OCI-LY7 (cell line): ENCODE data around the gene IQCC. TPM values are rescaled to one million over a fixed set of nuclear protein-coding genes. Genes with fewer than 3 reads are reported as not detected.

ENCODE experiments used
- BruUV-seq: library from RNA; stranded (reverse); fragments of 400-500 nt; replicated peaks from 2 replicates; lab custom pipeline; 2021; lab: Mats Ljungman, UMichigan
- CTCF ChIA-PET: fragments of 300-600 bp; sonication (Branson Sonifier 250); formaldehyde crosslinking; loops from one replicate; lab custom pipeline; 2022; ENCODE audit warnings: antibody characterized with exemption; ENCODE audit not compliant: unreplicated experiment; lab: Charles Lee
- POLR2A ChIA-PET: fragments of 300-600 bp; sonication (Branson Sonifier 250); formaldehyde crosslinking; loops from one replicate; lab custom pipeline; 2022; ENCODE audit warnings: antibody characterized with exemption; lab: Charles Lee
- DNase-seq: peaks from one replicate; pipeline ENCODE4 v3.0.0-alpha.2; 2015; ENCODE audit warnings: low spot score
- H2AFZ ChIP-seq: fragments of 200-600 bp; sonication (generic), shearing (Covaris generic); 2 replicates; pipeline ENCODE4 v1.6.1; 2014; ENCODE audit warnings: mild to moderate bottlenecking, antibody characterized with exemption, low read length, moderate library complexity
- H3K27ac ChIP-seq: fragments of 200-600 bp; sonication (generic); 2 replicates; pipeline ENCODE4 v1.5.1; 2014; ENCODE audit warnings: mixed run types, low read depth, mild to moderate bottlenecking, moderate library complexity, low read length, inconsistent platforms; ENCODE audit not compliant: poor library complexity, severe bottlenecking
- H3K36me3 ChIP-seq: fragments of 200-600 bp; sonication (generic); 2 replicates; pipeline ENCODE4 v1.6.1; 2014; ENCODE audit warnings: mild to moderate bottlenecking, antibody characterized with exemption, low read length, moderate library complexity, mixed read lengths; ENCODE audit not compliant: insufficient read depth
- H3K4me1 ChIP-seq: fragments of 200-600 bp; sonication (generic); 2 replicates; pipeline ENCODE4 v1.5.1; 2014; ENCODE audit warnings: mild to moderate bottlenecking, low read length; ENCODE audit not compliant: insufficient read depth, poor library complexity, severe bottlenecking
- H3K4me2 ChIP-seq: fragments of 200-600 bp; sonication (generic); 2 replicates; pipeline ENCODE4 v1.6.1; 2014; ENCODE audit warnings: mild to moderate bottlenecking, low read length
- H3K4me3 ChIP-seq: fragments of 200-600 bp; sonication (generic); 2 replicates; pipeline ENCODE4 v1.5.1; 2014; ENCODE audit warnings: mild to moderate bottlenecking, low read depth, low read length; ENCODE audit not compliant: poor library complexity, severe bottlenecking
- H3K79me2 ChIP-seq: fragments of 200-600 bp; sonication (generic); 2 replicates; pipeline ENCODE4 v1.6.1; 2016; ENCODE audit warnings: low read depth, mild to moderate bottlenecking, low read length, moderate library complexity, mixed read lengths; ENCODE audit not compliant: insufficient read depth
- H3K9me2 ChIP-seq: fragments of 200-600 bp; sonication (generic); 2 replicates; pipeline ENCODE4 v1.6.1; 2016; ENCODE audit warnings: mild to moderate bottlenecking, low read length, mixed read lengths; ENCODE audit not compliant: insufficient read depth
- H3K9me3 ChIP-seq: fragments of 200-600 bp; sonication (generic); 2 replicates; pipeline ENCODE4 v1.6.1; 2014; ENCODE audit warnings: mild to moderate bottlenecking, mixed run types, low read length, mixed read lengths
- H4K20me1 ChIP-seq: fragments of 200-600 bp; sonication (generic); 2 replicates; pipeline ENCODE4 v1.6.1; 2014; ENCODE audit warnings: mild to moderate bottlenecking, antibody characterized with exemption, low read length, moderate library complexity, mixed read lengths; ENCODE audit not compliant: insufficient read depth
- CTCF ChIP-seq: fragments of 200-600 bp; sonication (generic); conservative IDR thresholded peaks from 2 replicates; pipeline ENCODE4 v1.5.1; 2014; ENCODE audit warnings: mild to moderate bottlenecking, antibody characterized with exemption, low read length, moderate library complexity, mixed read lengths
- EZH2phosphoT487 ChIP-seq: fragments of 200-600 bp; sonication (generic); IDR thresholded peaks from 2 replicates; pipeline ENCODE4 v1.6.1; 2018; ENCODE audit warnings: low read depth, borderline replicate concordance, mild to moderate bottlenecking, mixed run types, antibody characterized with exemption, low read length, moderate library complexity, mixed read lengths
- intact Hi-C: fragments of 100-400 bp; cut with micrococcal nuclease; formaldehyde crosslinking; loops from one replicate; pipeline ENCODE4 v1.10.0; 2022; ENCODE audit not compliant: unreplicated experiment
- total RNA-seq, 2 experiments: library from RNA; depleted of rRNA in 1 of 2; stranded (reverse); fragments of >200 nt in 1 of 2; shearing (Covaris generic) in 1 of 2; gene quantifications; 2 replicates each; pipeline ENCODE4 v1.2.3, GENCODE V29; 2014 to 2022

Gene IQCC
- total RNA-seq, 2 experiments from 2014 or later = 8.0 to 14.5 TPM

- ChIA-PET POLR2A (interaction anchor here (0.6 kb wide), 1 partner anchor 261 kb away, joined by 3 read pairs; no protein-coding TSS in a partner anchor), CTCF (no interaction called here)
- no peaks in the 10 kb centered on the region for H3K9me3 ChIP-seq
- no peak for DNase-seq
- intact Hi-C loops = no loop called here
- peaks cover 39% of the 10 kb centered on the region for H3K4me1 ChIP-seq
- H3K79me2 ChIP-seq = no peaks in the 10 kb centered on the region
- H2AFZ ChIP-seq = no peak overlapping the region
- peak overlapping the region; percentile 80 for H3K4me2 ChIP-seq
- peaks cover 46% of the 10 kb centered on the region for H3K36me3 ChIP-seq
- no peaks in the 10 kb centered on the region for H4K20me1 ChIP-seq
- BruUV-seq = no TSS peak
- TF ChIP-seq CTCF (no peak), EZH2phosphoT487 (no peak)
- H3K4me3 ChIP-seq = peak overlapping the region; percentile 73
- no peaks in the 10 kb centered on the region for H3K9me2 ChIP-seq
- peak overlapping the region; percentile 56 for H3K27ac ChIP-seq
Observed at GRCh38 chr1:32199717-32200072, 5.8 kb upstream of the IQCC start.

GRCh38 chr1:32200226-32201010, 5.1 kb upstream of the IQCC start, which contains the start of gene CCDC28B:
CCDC28B (plus strand) TSS chr1:32200595; CDS start chr1:32201936, 1,341 bp downstream.
- Histone ChIP-seq H3K79me2 (no peaks in the 10 kb centered on the region), H3K4me2 (peak within 1 kb of the TSS; percentile 80), H3K36me3 (peaks cover 39% of the 10 kb centered on the region), H3K9me2 (no peaks in the 10 kb centered on the region), H3K4me1 (peaks cover 44% of the 10 kb centered on the region), H4K20me1 (no peaks in the 10 kb centered on the region), H3K4me3 (peak within 1 kb of the TSS; percentile 73), H2AFZ (peak within 1 kb of the TSS; percentile 90; the same call in 1 of the 2 replicates), H3K9me3 (no peaks in the 10 kb centered on the region), H3K27ac (peak within 1 kb of the TSS; percentile 56)
- no TSS peak for BruUV-seq
- intact Hi-C loops = loop anchor here (1.0 kb wide), 1 partner anchor 214 kb away; no protein-coding TSS in a partner anchor
- CTCF ChIA-PET = interaction anchor here (0.6 to 0.7 kb wide), 2 partner anchors 33 to 48 kb away, joined by 3 to 5 read pairs; no protein-coding TSS in a partner anchor
- peak; percentile 61 for DNase-seq
- TF ChIP-seq EZH2phosphoT487 = no peak
- POLR2A ChIA-PET = interaction anchor here (0.6 to 1.4 kb wide), 7 partner anchors 8 to 618 kb away, joined by 3 to 7 read pairs (median 3); partner anchors contain the start of genes KPNA6, RBBP4 and TMEM39B

GRCh38 chr1:32201011-32201855, 4.2 kb upstream of the IQCC start:
- Histone ChIP-seq H3K4me2 (peak overlapping the region; percentile 80), H3K36me3 (peaks cover 31% of the 10 kb centered on the region), H2AFZ (peak overlapping the region; percentile 90; the same call in 1 of the 2 replicates), H3K9me3 (no peaks in the 10 kb centered on the region), H3K4me1 (peaks cover 46% of the 10 kb centered on the region), H3K9me2 (no peaks in the 10 kb centered on the region), H3K79me2 (no peaks in the 10 kb centered on the region), H3K27ac (peak overlapping the region; percentile 56), H4K20me1 (no peaks in the 10 kb centered on the region), H3K4me3 (peak overlapping the region; percentile 73)
- ChIA-PET CTCF (interaction anchor here (0.6 kb wide), 1 partner anchor 136 kb away, joined by 3 read pairs; no protein-coding TSS in a partner anchor), POLR2A (interaction anchor here (0.6 to 1.8 kb wide), 9 partner anchors 9 to 617 kb away, joined by 3 to 7 read pairs (median 3); partner anchors contain the start of genes KPNA6, RBBP4 and TMEM39B)
- TF ChIP-seq EZH2phosphoT487 (no peak), CTCF (peak; percentile 49)
- intact Hi-C loops = loop anchor here (1.0 kb wide), 1 partner anchor 213 kb away; no protein-coding TSS in a partner anchor
- DNase-seq = peak; percentile 80
- BruUV-seq = no TSS peak
